H1 (cell line): Measurements from ENCODE around the gene TEAD1. TPM values are rescaled to one million over a fixed set of nuclear protein-coding genes. Genes with fewer than 3 reads are reported as not detected.

Source experiments
- CTCF ChIA-PET: fragments of 300-600 bp; sonication (Branson Sonifier 250); formaldehyde crosslinking; loops from one replicate; lab custom pipeline; 2021; ENCODE audit not compliant: partially characterized antibody; lab: Charles Lee
- POLR2A ChIA-PET: fragments of 300-600 bp; sonication (Branson Sonifier 250); formaldehyde crosslinking; loops from one replicate; lab custom pipeline; 2021; ENCODE audit warnings: inconsistent platforms; ENCODE audit not compliant: partially characterized antibody; lab: Charles Lee
- DNase-seq, 2 experiments: peaks; one replicate each; pipeline versions ENCODE4 v3.0.0 to v3.0.0-alpha.2; 2010 to 2022; ENCODE audit warnings: low spot score in 2 of 2, low read depth in 1 of 2, mixed read lengths in 1 of 2
- FAIRE-seq: peaks from 2 replicates; lab custom pipeline; 2011; peaks lifted over from hg19 to GRCh38; lab: Jason Lieb, UNC
- H2AFZ ChIP-seq: 2 replicates; pipeline ENCODE4 v1.8.1; 2012; ENCODE audit warnings: low read length, inconsistent platforms
- H2AK5ac ChIP-seq: 2 replicates; pipeline ENCODE4 v1.6.1; 2013; ENCODE audit warnings: low read depth, low read length
- H2BK120ac ChIP-seq: replicated peaks from 2 replicates; pipeline ENCODE3; 2013; ENCODE audit warnings: low read depth, low read length, inconsistent platforms
- H2BK12ac ChIP-seq: 2 replicates; pipeline ENCODE4 v1.6.1; 2013; ENCODE audit warnings: low read depth, low read length
- H2BK15ac ChIP-seq: 2 replicates; pipeline ENCODE4 v1.6.1; 2013; ENCODE audit warnings: low read length
- H2BK20ac ChIP-seq: 2 replicates; pipeline ENCODE4 v1.6.1; 2013; ENCODE audit warnings: low read length
- H2BK5ac ChIP-seq: 2 replicates; pipeline ENCODE4 v1.6.1; 2013; ENCODE audit warnings: low read depth, low read length
- H3K14ac ChIP-seq: 2 replicates; pipeline ENCODE4 v1.6.1; 2013; ENCODE audit warnings: inconsistent platforms; ENCODE audit not compliant: insufficient read length
- H3K18ac ChIP-seq: 2 replicates; pipeline ENCODE4 v1.6.1; 2013; ENCODE audit warnings: low read length; ENCODE audit errors: extremely low read depth
- H3K23ac ChIP-seq: 2 replicates; pipeline ENCODE4 v1.6.1; 2013; ENCODE audit warnings: inconsistent platforms; ENCODE audit not compliant: insufficient read length
- H3K23me2 ChIP-seq: 2 replicates; pipeline ENCODE4 v1.6.1; 2013; ENCODE audit warnings: low read depth, low read length
- H3K27ac ChIP-seq: 2 replicates; pipeline ENCODE4 v1.6.1; 2011; ENCODE audit warnings: low read depth, low read length, inconsistent platforms
- H3K27me3 ChIP-seq, 4 experiments: replicated peaks in 1 of 4; 1 replicate in 1 of 4; 2 replicates in 3 of 4; pipeline versions ENCODE4 v1.6.1 to v1.8.1; 2011 to 2013; ENCODE audit warnings: low read length in 3 of 4, mild to moderate bottlenecking in 3 of 4, inconsistent platforms in 2 of 4, mixed read lengths in 2 of 4, moderate library complexity in 1 of 4; ENCODE audit not compliant: control insufficient read depth in 3 of 4, insufficient read depth in 3 of 4; ENCODE audit errors: extremely low read depth in 1 of 4
- H3K36me3 ChIP-seq, 4 experiments: 2 replicates each; pipeline versions ENCODE4 v1.6.1 to v1.8.1; 2011 to 2013; ENCODE audit warnings: mild to moderate bottlenecking in 4 of 4, low read length in 3 of 4, moderate library complexity in 2 of 4, control low read depth in 1 of 4, inconsistent platforms in 1 of 4; ENCODE audit not compliant: insufficient read depth in 4 of 4, control insufficient read depth in 2 of 4
- H3K4ac ChIP-seq: replicated peaks from 2 replicates; pipeline ENCODE3; 2013; ENCODE audit warnings: low read length, low read depth, mixed read lengths, inconsistent platforms; ENCODE audit not compliant: insufficient read length
- H3K4me1 ChIP-seq, 4 experiments: replicated peaks in 1 of 4; 1 replicate in 1 of 4; 2 replicates in 3 of 4; pipeline versions ENCODE4 v1.6.1 to v1.8.1; 2011 to 2013; ENCODE audit warnings: low read length in 3 of 4, inconsistent platforms in 2 of 4, mixed read lengths in 1 of 4; ENCODE audit not compliant: insufficient read depth in 4 of 4, control insufficient read depth in 3 of 4
- H3K4me2 ChIP-seq, 2 experiments: 2 replicates each; pipeline versions ENCODE4 v1.6.1 to v1.8.1; 2011 to 2013; ENCODE audit warnings: low read depth in 2 of 2, low read length in 2 of 2, control low read depth in 1 of 2, inconsistent platforms in 1 of 2, mild to moderate bottlenecking in 1 of 2; ENCODE audit not compliant: insufficient read depth in 1 of 2
- H3K4me3 ChIP-seq, 4 experiments: fragments of 200-600, 300-600 bp in 1 of 4; sonication (generic), shearing (Covaris generic), sonication (Bioruptor Twin) in 1 of 4; 2 replicates each; pipeline versions ENCODE4 v1.5.1 to v1.8.1; 2011 to 2016; ENCODE audit warnings: low read length in 4 of 4, low read depth in 3 of 4, control low read depth in 2 of 4, inconsistent platforms in 2 of 4, mild to moderate bottlenecking in 2 of 4, mixed read lengths in 1 of 4, moderate library complexity in 1 of 4; ENCODE audit not compliant: insufficient read depth in 2 of 4; ENCODE audit errors: extremely low read depth in 1 of 4
- H3K56ac ChIP-seq: replicated peaks from 2 replicates; pipeline ENCODE3; 2013; ENCODE audit warnings: low read depth, mild to moderate bottlenecking, mixed read lengths, low read length, inconsistent platforms; ENCODE audit not compliant: insufficient read length
- H3K79me1 ChIP-seq: 2 replicates; pipeline ENCODE4 v1.6.1; 2013; ENCODE audit warnings: low read depth, low read length, control low read depth
- H3K79me2 ChIP-seq, 2 experiments: 2 replicates each; pipeline versions ENCODE4 v1.6.1 to v1.8.1; 2012 to 2013; ENCODE audit warnings: low read length in 2 of 2, mild to moderate bottlenecking in 2 of 2, inconsistent platforms in 1 of 2; ENCODE audit not compliant: insufficient read depth in 2 of 2, control insufficient read depth in 1 of 2
- H3K9ac ChIP-seq, 4 experiments: replicated peaks in 1 of 4; 1 replicate in 1 of 4; 2 replicates in 3 of 4; pipeline versions ENCODE4 v1.6.1 to v1.8.1; 2011 to 2013; ENCODE audit warnings: low read depth in 3 of 4, low read length in 3 of 4, control low read depth in 2 of 4, mild to moderate bottlenecking in 2 of 4, moderate library complexity in 2 of 4, inconsistent platforms in 1 of 4; ENCODE audit errors: extremely low read depth in 1 of 4
- H3K9me3 ChIP-seq, 2 experiments: 2 replicates each; pipeline versions ENCODE4 v1.6.1 to v1.8.1; 2012 to 2013; ENCODE audit warnings: mild to moderate bottlenecking in 2 of 2, moderate library complexity in 2 of 2, control low read depth in 1 of 2, inconsistent platforms in 1 of 2, low read depth in 1 of 2, low read length in 1 of 2, mixed read lengths in 1 of 2; ENCODE audit not compliant: insufficient read depth in 2 of 2
- H4K20me1 ChIP-seq, 2 experiments: replicated peaks in 1 of 2; 2 replicates each; pipeline versions ENCODE3 to v1.8.1; 2011 to 2013; ENCODE audit warnings: inconsistent platforms in 2 of 2, low read length in 2 of 2, mild to moderate bottlenecking in 1 of 2; ENCODE audit not compliant: insufficient read depth in 2 of 2, control insufficient read depth in 1 of 2
- H4K5ac ChIP-seq: 2 replicates; pipeline ENCODE4 v1.6.1; 2013; ENCODE audit warnings: low read length, low read depth, mixed read lengths, inconsistent platforms; ENCODE audit not compliant: insufficient read length
- H4K8ac ChIP-seq: 2 replicates; pipeline ENCODE4 v1.8.0; 2013; ENCODE audit warnings: mild to moderate bottlenecking, moderate library complexity, low read length, inconsistent platforms; ENCODE audit not compliant: insufficient read depth; ENCODE audit errors: extremely low read depth
- H4K91ac ChIP-seq: replicated peaks from 2 replicates; pipeline ENCODE3; 2013; ENCODE audit warnings: low read length, mixed read lengths, inconsistent platforms; ENCODE audit not compliant: insufficient read length
- ATF2 ChIP-seq: IDR thresholded peaks from 2 replicates; pipeline ENCODE4 v1.6.1; 2012; ENCODE audit warnings: low read length, inconsistent platforms
- EGR1 ChIP-seq: IDR thresholded peaks from 2 replicates; pipeline ENCODE4 v1.6.1; 2011; ENCODE audit warnings: low read depth, low read length, borderline replicate concordance
- TCF12 ChIP-seq: IDR thresholded peaks from 2 replicates; pipeline ENCODE4 v1.6.1; 2011; ENCODE audit warnings: low read depth, mild to moderate bottlenecking, low read length
- YY1 ChIP-seq: IDR thresholded peaks from 2 replicates; pipeline ENCODE4 v1.6.1; 2011; ENCODE audit warnings: low read depth, mild to moderate bottlenecking, low read length
- WGBS, 2 experiments: shearing (Covaris generic) in 1 of 2; methylation state at CpG; one replicate each; pipeline versions ENCODE4 v1.1.6 to v1.1.7; 2013 to 2015; ENCODE audit warnings: low lambda C conversion rate in 2 of 2, mixed read lengths in 2 of 2, inconsistent platforms in 1 of 2, low coverage in 1 of 2, missing lambda C conversion rate in 1 of 2; ENCODE audit not compliant: insufficient replicate concordance in 2 of 2, insufficient coverage in 1 of 2, insufficient read length in 1 of 2; ENCODE audit errors: extremely low coverage in 1 of 2, missing lambda C conversion rate in 1 of 2; 5-methylcytosine and 5-hydroxymethylcytosine counted together
- polyA plus RNA-seq, 7 experiments: library from polyadenylated mRNA; depleted of rRNA in 3 of 7; stranded (reverse) in 5 of 7; unstranded in 2 of 7; fragments of >200 nt in 5 of 7; fragments of 200-250 nt in 2 of 7; gene quantifications; 1 replicate in 5 of 7; 2 replicates in 1 of 7; 4 replicates in 1 of 7; pipeline versions ENCODE4 v1.2.1 to v1.2.3, GENCODE V29; 2011 to 2013; ENCODE audit warnings: missing spikeins in 2 of 7, mixed read lengths in 2 of 7
- total RNA-seq: library from RNA; stranded (reverse); fragmentation: NEBNext Ultra II Directional; extraction: Animal tissue kit (Norgen Biotek cat#: 25700); gene quantifications from 2 replicates; pipeline ENCODE4 v1.2.1, GENCODE V29; 2021

The TEAD1 gene
- total and polyA plus RNA-seq, 2 of the 8 experiments (the other 6 are each of a cell fraction or from before 2014, with no cell fraction given): 15.6 to 67.4 TPM

GRCh38 chr11:12853652-12854296 lies 179.6 kb downstream of the TEAD1 start:
- no peak overlapping the region for H2AFZ ChIP-seq
- H3K4me3 ChIP-seq: no peak overlapping the region
- 0 out of 2 replicates have a peak overlapping the region, but pooled peaks have one; percentile 30 for H2AK5ac ChIP-seq
- H3K23me2 ChIP-seq: no peaks in the 10 kb centered on the region; the same call in 1 of the 2 replicates
- no peak overlapping the region for H3K4me2 ChIP-seq
- H2BK120ac ChIP-seq: no peak overlapping the region
- H3K79me1 ChIP-seq: peaks cover 5% of the 10 kb centered on the region; the same call in 1 of the 2 replicates
- H3K9ac ChIP-seq: no peak overlapping the region
- peaks cover 0 to 53% of the 10 kb centered on the region in 2 experiments; a peak in 2 of 4 replicates for H3K79me2 ChIP-seq
- H2BK15ac ChIP-seq: no peak overlapping the region
- H3K23ac ChIP-seq: no peak overlapping the region
- 75% methylated on average over 7 of the region's 7 CpGs; no CpG with 5 or more reads in 1 of the 2 experiments for whole genome bisulfite sequencing, 2 experiments
- ChIA-PET CTCF (interaction anchor here (0.9 kb wide), 1 partner anchor 7 kb away, joined by 5 read pairs; no protein-coding TSS in a partner anchor), POLR2A (interaction anchor here (3.9 kb wide), 1 partner anchor 11 kb away, joined by 13 read pairs; no protein-coding TSS in a partner anchor)
- DNase-seq (no peak), FAIRE-seq (no peak)
- H4K20me1 ChIP-seq: no peaks in the 10 kb centered on the region
- H3K56ac ChIP-seq: no peak overlapping the region
- no peaks in the 10 kb centered on the region for H3K27me3 ChIP-seq
- H2BK12ac ChIP-seq: no peak overlapping the region; the same call in 1 of the 2 replicates
- H4K91ac ChIP-seq: no peak overlapping the region
- no peak overlapping the region for H2BK20ac ChIP-seq
- H4K5ac ChIP-seq: no peak overlapping the region
- H3K4ac ChIP-seq: no peak overlapping the region
- no peak overlapping the region for H2BK5ac ChIP-seq
- no peaks in the 10 kb centered on the region for H3K36me3 ChIP-seq
- no peak overlapping the region for H3K18ac ChIP-seq
- no peak overlapping the region for H3K14ac ChIP-seq
- no peak overlapping the region for H4K8ac ChIP-seq
- H3K27ac ChIP-seq: no peak overlapping the region
- H3K4me1 ChIP-seq: peaks cover 0 to 7% (median 3%) of the 10 kb centered on the region in 4 experiments; a peak in 1 of 7 replicates
- no peaks in the 10 kb centered on the region for H3K9me3 ChIP-seq
- TF ChIP-seq ATF2 (no peak), EGR1 (no peak), TCF12 (no peak), YY1 (no peak)
